GM19455 (cell line): ENCODE results near the gene CHL1.
"Not testable (repeated sequence)": the region's sequence is repeated elsewhere in the genome, so short reads cannot be mapped to it uniquely, and the experiment has no call there.

Experiments used
- ATAC-seq: cut with Tn5 transposase; IDR thresholded peaks from one replicate; pipeline ENCODE4 v1.9.1; 2021; ENCODE audit not compliant: unreplicated experiment

The CHL1 gene

DNA sequence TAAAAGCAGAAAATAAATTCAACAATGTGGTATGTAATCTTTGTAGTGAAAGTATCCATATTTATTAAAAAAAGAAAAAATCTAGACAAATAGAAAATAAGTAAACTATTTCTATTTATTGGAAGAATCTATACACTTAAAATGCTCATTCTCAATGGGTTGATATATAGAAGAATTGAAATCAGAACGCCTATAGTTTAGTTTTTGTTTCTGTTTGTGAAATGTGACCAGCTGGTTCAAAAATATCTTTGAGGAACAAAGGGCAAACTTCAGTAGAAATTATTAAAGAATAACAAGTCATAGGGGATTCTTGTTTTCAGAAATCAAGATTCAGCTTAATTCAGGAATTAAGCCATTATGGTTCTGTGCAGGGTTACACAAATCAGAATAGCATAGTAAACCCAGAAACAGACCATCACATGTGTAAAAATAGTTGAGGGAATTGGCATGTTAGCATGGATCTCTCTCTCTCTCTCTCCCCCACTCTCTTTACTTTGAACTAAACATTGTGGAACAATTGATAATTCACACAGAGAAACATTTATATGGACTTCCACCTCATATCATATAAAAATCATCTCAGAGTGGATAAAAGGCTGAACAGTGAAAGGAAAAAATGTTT is 134.0 kb downstream of the CHL1 start:
- ATAC-seq = no peak

DNA sequence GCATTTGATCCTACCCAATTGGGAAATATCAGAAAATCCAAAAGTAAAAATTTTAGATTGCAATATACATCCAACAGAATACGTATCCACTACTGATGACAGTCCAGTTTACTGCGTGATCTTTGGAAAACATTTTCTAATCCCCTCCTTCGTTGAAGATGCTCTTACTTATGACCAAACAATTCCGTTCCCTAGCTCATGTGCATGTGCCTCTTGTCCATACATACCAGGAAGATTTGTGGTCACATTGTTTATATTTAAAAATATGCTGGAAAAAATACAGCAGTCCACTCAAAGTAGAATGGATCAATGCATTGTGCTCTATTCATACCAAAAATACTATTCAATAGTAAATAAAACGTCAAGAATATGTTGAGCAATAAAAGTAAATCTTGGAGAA is 135.3 kb downstream of the CHL1 start:
- ATAC-seq = no peak

DNA sequence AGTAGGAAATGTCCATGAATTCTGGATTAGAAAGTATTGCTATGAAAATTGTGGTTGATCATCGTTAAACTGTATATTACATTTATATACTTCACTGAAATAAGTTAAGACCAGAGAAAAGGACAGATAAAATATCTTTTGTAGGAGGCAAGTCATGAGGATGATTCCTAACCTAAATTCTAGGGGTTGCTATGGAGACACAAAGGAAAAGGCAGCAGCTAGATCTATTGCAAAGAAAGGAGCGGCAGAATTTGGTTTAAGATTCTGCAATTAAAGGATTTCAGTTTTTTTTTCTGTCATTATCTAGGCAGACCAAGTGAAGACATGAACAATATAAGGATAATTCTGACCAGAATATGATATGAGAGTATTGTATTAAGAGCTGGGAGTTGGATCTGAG is 136.1 kb downstream of the CHL1 start:
- no peak for ATAC-seq

DNA sequence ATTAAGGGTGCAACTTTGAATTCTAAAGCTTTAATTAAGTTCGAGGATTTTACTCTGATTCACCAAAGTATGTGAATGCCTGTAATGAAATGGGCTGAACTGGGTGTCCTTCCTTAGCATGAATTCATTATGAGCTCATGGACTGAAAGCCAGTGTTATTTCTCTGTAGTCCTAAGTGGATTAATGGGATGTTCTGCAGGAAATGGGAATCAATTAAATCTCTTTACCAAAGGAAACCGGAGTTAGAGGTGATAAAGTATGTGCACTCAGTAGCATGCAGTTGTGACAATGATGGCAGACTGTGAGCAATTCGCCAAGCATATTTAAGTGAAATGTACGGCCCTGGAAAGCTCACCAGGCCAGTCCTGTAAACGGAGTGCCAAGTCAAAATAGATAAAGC is 138.7 kb downstream of the CHL1 start:
- no peak for ATAC-seq

DNA sequence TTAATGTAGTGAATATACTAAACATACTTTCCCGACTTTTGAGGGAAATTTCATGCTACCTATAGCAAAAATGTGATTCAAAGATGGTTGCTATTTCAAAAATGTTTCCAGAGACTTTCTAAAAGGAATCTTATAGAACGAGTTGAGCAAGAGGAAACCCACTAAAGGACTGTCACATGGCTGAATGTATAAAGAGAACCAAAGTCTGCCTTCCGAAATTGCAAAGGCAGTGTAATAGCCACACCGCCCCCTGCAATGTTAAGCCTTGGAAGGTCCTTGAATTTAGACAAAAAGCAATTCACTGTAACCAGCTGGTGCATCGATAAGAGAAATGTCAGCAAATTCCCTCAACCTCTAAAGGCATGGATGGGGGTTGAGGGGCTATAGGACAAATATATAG is 142.8 kb downstream of the CHL1 start:
- ATAC-seq = no peak

DNA sequence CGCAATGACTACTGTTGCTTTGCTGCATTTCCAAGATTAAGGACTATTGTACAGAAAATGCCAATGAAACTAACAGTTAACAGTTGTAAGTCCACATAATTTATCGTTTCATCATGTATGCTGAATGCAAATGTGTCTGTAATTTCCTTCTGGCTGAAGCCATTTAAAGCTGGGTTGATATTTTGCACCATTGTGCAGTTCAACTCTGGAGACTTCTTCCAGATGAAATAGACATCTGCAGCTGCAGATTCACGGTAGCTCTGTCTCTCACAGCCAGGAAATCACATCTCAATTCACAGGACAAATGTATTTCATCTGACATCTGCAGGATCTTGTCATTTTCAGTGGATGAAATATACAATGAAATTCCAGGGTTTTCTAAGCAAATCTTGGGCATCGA is 145.4 kb downstream of the CHL1 start:
- ATAC-seq = no peak

DNA sequence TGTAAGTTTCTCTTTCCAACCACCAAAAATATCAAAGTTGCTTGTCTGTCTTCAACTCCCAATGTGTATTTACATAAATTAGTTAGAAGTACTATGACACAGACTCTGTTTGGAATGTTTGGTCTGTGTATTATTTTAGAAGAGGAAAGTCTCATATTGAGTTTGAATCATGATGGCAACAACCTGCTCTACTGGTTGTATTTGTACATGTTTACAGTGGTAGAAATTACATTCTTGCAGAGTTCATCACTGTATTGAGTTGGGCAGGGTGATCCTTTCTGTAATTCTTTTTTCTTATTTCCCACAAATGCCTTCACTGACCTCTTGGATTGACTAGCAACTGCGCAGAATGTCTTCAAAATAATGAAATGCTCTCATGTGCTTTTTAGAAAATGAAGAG is 149.6 kb downstream of the CHL1 start:
- no peak for ATAC-seq

DNA sequence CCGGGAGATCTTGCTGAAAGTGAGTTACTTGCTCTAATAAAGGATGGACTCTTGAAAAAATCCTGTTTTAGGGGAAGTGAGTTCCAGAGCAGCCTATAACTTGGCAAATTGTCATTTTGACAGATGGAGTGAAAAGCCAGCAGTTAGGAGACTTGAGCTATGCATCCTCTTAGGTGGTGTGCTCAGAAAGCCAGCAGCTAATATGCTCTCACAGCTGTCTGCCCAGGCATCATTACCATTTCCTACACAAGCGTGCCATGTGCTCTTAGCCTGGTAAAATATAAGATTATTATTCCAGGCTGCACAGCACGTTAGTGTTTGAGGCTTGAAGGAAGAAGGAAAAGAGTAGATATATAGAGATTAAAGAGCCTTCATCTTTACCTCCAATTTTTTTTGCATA is 151.0 kb downstream of the CHL1 start:
- no peak for ATAC-seq

DNA sequence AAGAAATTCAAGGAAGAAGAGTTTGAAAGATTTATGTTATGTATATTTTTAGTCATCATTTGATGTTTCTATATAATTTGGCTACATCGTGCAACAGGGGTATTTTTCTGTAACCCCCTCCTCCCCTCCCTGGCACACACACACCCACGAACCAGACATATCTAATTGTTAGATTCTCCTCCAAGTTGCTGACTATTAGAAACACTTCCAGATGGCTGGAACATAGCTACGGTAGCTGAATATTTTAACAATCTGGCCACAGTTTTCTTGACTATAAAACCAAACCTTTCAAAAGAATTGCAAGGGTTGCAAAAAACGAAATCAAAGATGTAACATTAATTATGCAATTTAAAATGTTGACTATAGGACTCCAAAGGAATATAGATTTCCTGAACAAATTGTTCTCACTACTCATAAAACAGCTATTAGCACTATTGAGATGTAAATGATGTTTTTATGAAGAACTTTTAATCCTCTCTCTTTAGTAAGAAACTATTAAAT is 154.4 kb downstream of the CHL1 start:
- no peak for ATAC-seq

DNA sequence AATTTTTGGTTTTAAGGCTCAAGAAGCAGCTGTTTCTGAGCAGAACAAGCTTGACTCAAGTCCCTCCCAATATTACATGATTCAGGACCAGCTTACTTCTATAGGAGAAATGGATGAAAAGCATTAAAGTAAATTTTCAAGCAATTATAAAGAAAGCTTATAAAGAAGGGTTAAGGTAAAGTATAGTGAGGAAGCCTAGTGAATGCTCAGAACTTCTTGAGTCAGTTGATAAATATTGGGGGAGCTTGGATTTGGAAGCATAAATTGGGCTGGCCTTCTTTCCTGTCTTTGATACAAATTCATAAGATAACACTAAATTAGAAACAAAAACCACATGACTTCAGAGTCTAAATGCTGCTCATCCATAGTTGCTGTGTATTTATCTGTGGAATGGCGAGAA is 156.0 kb downstream of the CHL1 start:
- no peak for ATAC-seq

DNA sequence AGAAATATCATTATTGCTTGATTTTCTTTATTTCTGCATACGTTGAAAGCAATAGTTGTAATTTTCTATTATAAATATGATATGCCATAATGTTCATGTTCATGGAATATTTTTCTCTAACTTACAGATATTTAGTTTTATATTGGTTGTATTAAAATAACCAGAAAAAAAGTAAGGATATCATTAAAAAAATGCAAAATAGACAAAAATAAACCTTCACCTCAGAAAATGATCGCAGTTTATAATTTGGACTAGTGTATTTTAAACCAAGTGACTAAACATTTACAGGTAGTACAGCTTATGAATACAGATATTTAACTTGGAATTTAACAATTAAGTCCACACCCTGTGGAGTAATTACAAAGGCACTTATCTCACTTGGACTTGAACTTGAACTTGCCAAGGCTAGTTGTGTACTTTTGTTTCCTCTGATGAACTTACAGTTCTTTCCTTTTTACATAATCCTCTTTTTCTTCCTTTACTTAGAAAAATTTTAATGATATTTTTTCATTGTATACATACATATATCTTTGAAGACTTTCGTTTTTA is 156.7 kb downstream of the CHL1 start:
- no peak for ATAC-seq

DNA sequence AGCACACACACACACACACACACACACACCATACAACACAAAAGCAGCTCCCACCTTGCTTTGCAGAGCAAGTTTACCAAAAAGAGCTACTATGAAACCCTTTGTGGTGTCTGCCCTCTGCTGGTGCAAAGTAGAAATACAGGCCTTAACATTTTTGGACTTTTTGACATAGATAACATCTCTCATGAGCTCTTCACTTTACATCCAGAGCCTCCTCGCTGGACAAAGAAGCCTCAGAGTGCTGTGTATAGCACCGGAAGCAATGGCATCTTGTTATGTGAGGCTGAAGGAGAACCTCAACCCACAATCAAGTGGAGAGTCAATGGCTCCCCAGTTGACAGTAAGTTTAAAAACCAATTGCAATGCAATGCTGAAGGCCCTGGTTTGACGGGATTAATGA is 157.9 kb downstream of the CHL1 start:
- peak; percentile 68 for ATAC-seq

DNA sequence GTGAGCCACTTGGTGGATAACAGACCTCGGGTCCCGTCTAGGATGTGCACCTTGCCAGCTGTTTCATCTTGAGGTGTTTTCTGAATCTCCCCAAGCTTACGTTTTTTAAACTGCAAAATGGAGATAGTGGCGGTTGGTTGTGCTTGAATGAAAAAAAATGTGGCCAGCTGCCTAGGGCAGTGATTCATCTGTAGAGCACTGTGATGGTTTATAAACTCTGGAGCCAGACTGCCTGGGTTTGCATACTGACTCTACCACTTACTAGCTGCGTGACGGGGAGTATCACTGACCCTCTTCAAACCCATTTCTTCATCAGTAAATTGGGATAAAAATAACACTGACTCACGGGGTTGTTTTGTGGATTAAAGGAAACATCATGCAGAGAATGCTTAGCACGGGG is 159.1 kb downstream of the CHL1 start:
- no peak for ATAC-seq

DNA sequence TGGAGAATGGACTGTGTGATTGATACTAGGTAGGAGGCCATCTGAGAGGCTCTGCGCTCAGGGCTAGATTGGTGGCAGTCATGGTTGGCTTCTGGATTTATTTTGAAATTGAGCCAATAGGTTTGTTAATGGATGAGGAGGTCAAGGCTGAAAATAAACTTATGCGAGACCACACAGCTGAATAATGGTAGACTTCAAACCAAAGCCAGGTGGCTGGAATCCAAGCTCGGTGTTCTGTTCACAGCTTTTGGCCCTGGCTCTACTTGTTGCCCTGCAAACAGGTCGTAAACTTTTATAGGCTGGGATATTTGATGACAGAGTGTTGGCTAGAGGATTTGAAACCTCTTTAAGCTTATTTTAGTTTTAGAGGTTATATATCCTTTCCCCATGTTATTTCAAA is 160.4 kb downstream of the CHL1 start:
- no peak for ATAC-seq

DNA sequence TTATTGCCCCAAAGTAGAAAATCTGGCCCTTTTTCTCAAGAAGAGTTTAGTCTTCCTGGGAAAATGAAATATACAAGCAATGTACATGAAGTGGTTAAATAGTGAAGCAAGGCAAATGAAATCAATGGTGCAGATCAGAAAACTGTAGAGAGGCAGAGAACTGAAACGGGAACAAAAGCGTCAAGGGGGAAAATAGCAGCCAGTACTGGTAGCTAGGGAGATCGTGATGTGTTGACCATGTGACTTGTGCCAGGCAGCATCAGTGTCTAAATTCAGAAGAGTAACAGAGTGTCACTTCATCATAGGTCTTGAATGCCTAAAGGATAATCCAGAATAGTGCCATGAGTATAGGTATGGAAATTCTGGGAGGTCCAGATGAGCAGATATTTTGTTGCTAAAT is 163.1 kb downstream of the CHL1 start:
- no peak for ATAC-seq

DNA sequence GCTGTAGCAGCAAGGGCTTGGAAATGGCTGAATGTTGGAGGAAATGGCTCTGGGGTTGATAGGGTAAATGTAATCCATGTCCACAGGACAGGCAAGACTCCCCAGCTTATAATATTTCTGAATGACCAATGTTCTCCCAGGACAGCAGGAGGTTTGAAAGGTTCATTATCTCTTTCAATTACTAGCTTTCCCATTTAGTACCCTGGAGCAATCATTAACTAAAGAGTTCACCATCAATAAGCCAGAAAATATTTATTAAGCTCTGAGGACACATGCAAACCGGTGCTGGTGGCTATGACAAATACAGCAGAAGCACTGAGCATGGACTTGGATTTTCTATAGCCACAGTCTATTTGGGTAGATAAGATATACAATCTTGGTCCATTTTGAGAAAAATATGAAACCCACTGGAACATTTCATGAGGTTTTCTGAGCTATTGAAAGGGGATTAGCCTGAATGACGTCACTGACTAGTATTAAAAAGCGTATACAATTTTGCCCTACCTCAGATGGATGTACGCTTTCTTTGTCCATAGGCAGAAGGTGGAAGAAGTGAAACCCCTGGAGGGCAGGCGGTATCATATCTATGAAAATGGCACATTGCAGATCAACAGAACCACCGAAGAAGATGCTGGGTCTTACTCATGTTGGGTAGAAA is 166.2 kb downstream of the CHL1 start:
- no peak for ATAC-seq

DNA sequence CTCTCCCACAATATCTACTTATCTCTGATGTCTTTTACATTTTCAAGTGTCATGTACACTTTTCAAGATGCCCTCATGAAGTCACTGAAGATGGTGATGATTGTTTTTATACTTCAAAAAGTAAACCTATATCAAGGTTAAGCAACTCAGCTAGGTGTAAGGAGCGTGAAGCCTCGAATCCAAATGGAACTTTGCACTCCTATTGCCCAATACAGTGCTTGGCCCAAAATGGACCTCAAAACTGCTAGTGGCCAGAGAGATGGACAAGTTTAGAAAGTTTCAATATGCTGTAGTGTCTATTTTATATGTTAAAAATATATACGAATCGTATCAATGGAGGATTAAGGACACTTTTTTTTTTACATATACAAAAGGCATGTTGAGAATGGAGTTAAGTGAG is 167.7 kb downstream of the CHL1 start:
- no peak for ATAC-seq

DNA sequence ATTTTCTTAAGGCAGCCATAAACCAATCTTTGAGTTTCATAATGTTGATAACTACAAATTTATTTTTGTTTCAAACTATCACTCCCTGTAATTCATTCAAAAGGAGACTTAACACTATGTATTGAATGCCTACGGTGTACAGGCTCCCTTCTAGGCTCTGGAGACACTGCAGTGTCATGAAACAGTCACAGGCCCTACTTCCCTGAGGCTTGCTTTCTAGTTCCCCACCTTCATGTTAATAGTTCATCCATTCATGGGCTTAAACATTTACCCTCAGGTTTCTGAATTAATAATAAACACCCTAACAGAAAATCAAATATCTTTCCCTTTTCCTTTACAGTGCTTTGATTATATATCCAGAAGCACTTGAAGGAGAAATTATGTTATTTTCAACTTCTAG is 168.7 kb downstream of the CHL1 start:
- no peak for ATAC-seq

DNA sequence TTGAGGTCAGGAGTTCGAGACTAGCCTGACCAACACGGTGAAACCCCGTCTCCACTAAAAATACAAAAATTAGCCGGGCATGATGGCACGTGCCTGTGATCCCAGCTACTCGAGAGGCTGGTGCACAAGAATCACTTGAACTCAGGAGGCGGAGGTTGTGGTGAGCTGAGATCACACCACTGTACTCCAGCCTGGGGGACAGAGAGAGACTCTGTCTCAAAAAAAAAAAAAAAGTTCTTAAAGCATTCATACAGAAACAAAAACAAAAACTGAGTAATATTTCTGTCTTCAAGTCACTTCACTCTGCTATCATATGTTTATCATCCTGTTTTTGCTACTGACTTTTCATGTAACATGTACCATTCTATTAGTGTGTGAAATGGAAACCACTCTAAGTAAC is 169.7 kb downstream of the CHL1 start:
- ATAC-seq = not testable (repeated sequence)

DNA sequence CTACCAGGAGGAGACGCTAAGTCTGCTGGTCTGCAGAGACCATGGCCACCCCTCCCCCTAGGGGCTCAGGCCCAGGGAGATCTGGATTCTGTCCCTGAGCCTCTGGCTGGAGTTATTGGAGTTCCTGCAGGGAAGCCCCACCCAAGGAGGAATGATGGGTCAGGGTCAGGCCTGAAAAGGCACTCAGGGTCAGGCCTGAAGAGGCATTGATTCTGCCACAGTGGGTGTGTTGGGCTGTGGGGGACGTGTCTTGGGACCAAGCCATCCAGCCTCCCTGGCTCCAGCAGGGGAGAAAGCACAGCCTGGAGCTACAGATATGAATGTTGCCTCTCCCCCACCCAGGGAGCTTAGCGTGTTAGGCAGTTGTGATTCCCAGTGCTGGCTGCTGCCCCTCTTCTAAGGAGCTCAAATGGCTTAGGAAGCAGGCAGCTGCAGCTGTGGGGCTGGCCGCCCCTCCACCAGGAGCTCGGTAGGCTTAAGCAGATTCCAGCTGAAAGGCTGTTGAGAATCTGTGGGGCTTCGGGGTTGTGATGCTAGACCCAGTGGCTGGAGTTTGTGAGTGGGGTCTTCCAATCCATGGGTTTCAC is 176.7 kb downstream of the CHL1 start:
- ATAC-seq = no peak

DNA sequence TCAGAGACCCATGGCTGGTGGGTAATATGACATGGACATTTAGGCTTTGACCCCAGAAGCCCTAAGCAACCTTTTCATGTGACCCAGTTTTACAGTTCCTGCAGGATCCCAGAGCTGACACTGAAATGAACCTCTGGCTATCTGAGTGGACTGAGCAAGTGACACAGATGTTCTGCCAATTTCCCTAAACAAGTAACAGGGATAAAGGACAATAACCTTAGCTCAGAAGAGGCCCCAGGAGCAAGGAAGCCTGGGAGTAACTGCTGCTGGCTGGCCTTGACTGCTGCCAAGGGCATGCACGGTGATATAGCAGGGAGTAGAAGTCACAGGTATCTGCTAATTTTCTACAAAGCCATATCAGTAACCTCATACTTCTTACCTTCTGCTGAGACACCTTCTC is 177.9 kb downstream of the CHL1 start:
- ATAC-seq = no peak

DNA sequence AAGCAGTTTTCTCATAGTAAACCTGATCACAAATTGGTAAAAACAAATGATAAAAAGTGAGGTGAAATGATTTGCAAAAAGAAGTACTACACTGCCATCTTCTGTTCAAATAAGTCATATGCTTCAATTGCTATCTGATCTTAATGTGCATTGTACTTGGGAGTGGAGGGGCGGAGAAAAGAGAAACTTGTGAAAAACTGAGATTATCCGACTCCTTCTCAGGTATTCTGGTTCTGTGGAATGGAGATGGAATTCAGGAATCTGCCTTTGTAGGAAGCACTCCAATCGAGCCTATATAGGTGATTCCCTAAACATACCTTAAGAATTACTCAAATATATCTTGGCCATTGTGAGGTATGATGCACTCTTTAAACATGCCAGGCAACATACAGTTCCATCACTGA is 180.6 kb downstream of the CHL1 start:
- ATAC-seq = peak; percentile 59
